ENCODE measurements around the gene TLCD5. TPM values are rescaled to one million over a fixed set of nuclear protein-coding genes. Genes with fewer than 3 reads are reported as not detected.

Gene TLCD5
- total and polyA plus RNA-seq, 9 donors: 4.0 to 13.2 (median 8.2) TPM

GRCh38 chr11:120335908-120336640 is 11.0 kb downstream of the TLCD5 start, which contains the start of gene ARHGEF12:
Gene ARHGEF12 (plus strand): TSS chr11:120336413. CDS start chr11:120337244, 831 bp downstream.
- 0 to 1% (median 0%) methylated on average over 26 to 92 of the region's 92 CpGs for WGBS, 3 donors
- Histone ChIP-seq H3K4me1 (ENCODE audit: insufficient read depth) (peaks cover 5% of the 10 kb centered on the region), H3K27me3 (no peaks in the 10 kb centered on the region), H3K36me3 (no peaks in the 10 kb centered on the region), H3K4me3 (peak within 1 kb of the TSS; percentile 67), H3K9me3 (no peaks in the 10 kb centered on the region), H3K27ac (peak within 1 kb of the TSS; percentile 93 to 95)
- intact Hi-C loops (cut with DNase I): loop anchor here in 3 of 4 donors (10.0 kb wide), 1 partner anchor 99 kb away; no protein-coding TSS in a partner anchor
- TF ChIP-seq POLR2A (IDR thresholded peaks at IDR 0.05): peak; percentile 84
- TF ChIP-seq EP300 (IDR thresholded peaks at IDR 0.05): peak; percentile 83
- peak in 1 of 3 donors; percentile 36 for TF ChIP-seq CTCF (IDR thresholded peaks at IDR 0.05)
- DNase-seq: peak; percentile 97 to 98 (median 98)

- peak overlapping the region; percentile 93 to 95 for H3K27ac ChIP-seq
- H3K27me3 ChIP-seq: no peaks in the 10 kb centered on the region
- H3K4me3 ChIP-seq: peak overlapping the region; percentile 67
- intact Hi-C loops (cut with DNase I): loop anchor here in 3 of 4 donors (10.0 kb wide), 1 partner anchor 98 kb away; no protein-coding TSS in a partner anchor
- H3K9me3 ChIP-seq: no peaks in the 10 kb centered on the region
- H3K4me1 ChIP-seq (ENCODE audit: insufficient read depth): peaks cover 2% of the 10 kb centered on the region
- DNase-seq: peak; percentile 51 to 66 (median 62)
- TF ChIP-seq EP300 (IDR thresholded peaks at IDR 0.05) (no peak), CTCF (IDR thresholded peaks at IDR 0.05) (peak in 1 of 3 donors; percentile 13), POLR2A (IDR thresholded peaks at IDR 0.05) (no peak)
- H3K36me3 ChIP-seq: no peaks in the 10 kb centered on the region
- WGBS, 3 donors: 0 to 1% (median 0%) methylated on average over 28 to 56 of the region's 56 CpGs
Measured at GRCh38 chr11:120336641-120337354, 11.7 kb downstream of the TLCD5 start.

GRCh38 chr11:120337355-120338106 is 12.4 kb downstream of the TLCD5 start:
- Histone ChIP-seq H3K36me3 (no peaks in the 10 kb centered on the region), H3K27me3 (no peaks in the 10 kb centered on the region), H3K9me3 (no peaks in the 10 kb centered on the region), H3K4me1 (ENCODE audit: insufficient read depth) (peaks cover 2% of the 10 kb centered on the region), H3K27ac (peak overlapping the region; percentile 93 to 95), H3K4me3 (peak overlapping the region; percentile 67)
- WGBS, 3 donors: 1 to 2% (median 2%) methylated on average over 18 of the region's 18 CpGs
- intact Hi-C loops (cut with DNase I): loop anchor here in 3 of 4 donors (10.0 kb wide), 1 partner anchor 97 kb away; no protein-coding TSS in a partner anchor
- no peak for TF ChIP-seq CTCF (IDR thresholded peaks at IDR 0.05)
- no peak for TF ChIP-seq EP300 (IDR thresholded peaks at IDR 0.05)
- TF ChIP-seq POLR2A (IDR thresholded peaks at IDR 0.05): no peak
- DNase-seq: no peak
